MM.1S (cell line): ENCODE measurements around the gene UST.

ENCODE experiments used
- DNase-seq: peaks from one replicate; pipeline ENCODE4 v3.0.0-alpha.2; 2015
- H2AFZ ChIP-seq: fragments of 300-600 bp; sonication (generic); 2 replicates; pipeline ENCODE4 v1.6.0; 2016; ENCODE audit warnings: antibody characterized with exemption, low read length
- H3F3A ChIP-seq: fragments of 300-600 bp; sonication (generic); 2 replicates; pipeline ENCODE4 v1.6.1; 2016; ENCODE audit warnings: mild to moderate bottlenecking, antibody characterized with exemption, low read length, moderate library complexity, mixed read lengths; ENCODE audit not compliant: insufficient read depth
- H3K27ac ChIP-seq: fragments of 300-600 bp; sonication (generic); 2 replicates; pipeline ENCODE4 v1.5.1; 2016; ENCODE audit warnings: mild to moderate bottlenecking, low read length
- H3K27me3 ChIP-seq: fragments of 300-600 bp; sonication (generic); replicated peaks from 2 replicates; pipeline ENCODE4 v1.6.0; 2016; ENCODE audit warnings: low read length; ENCODE audit not compliant: insufficient read depth
- H3K36me3 ChIP-seq: fragments of 300-600 bp; sonication (generic); replicated peaks from 2 replicates; pipeline ENCODE4 v1.6.1; 2016; ENCODE audit warnings: mild to moderate bottlenecking, low read length, mixed read lengths; ENCODE audit not compliant: insufficient read depth
- H3K4me1 ChIP-seq: fragments of 300-600 bp; sonication (generic); 2 replicates; pipeline ENCODE4 v1.6.1; 2016; ENCODE audit warnings: low read length, mixed read lengths
- H3K4me2 ChIP-seq: fragments of 300-600 bp; sonication (generic); 2 replicates; pipeline ENCODE4 v1.6.0; 2016; ENCODE audit warnings: low read depth, low read length
- H3K4me3 ChIP-seq: fragments of 300-600 bp; sonication (generic); 2 replicates; pipeline ENCODE4 v1.5.1; 2016; ENCODE audit warnings: low read length, mixed read lengths
- H3K79me2 ChIP-seq: fragments of 300-600 bp; sonication (generic); 2 replicates; pipeline ENCODE4 v1.6.1; 2016; ENCODE audit warnings: mixed run types, low read length, mixed read lengths
- H3K9ac ChIP-seq: fragments of 300-600 bp; sonication (generic); 2 replicates; pipeline ENCODE4 v1.6.1; 2016; ENCODE audit warnings: low read length, mixed read lengths
- H3K9me2 ChIP-seq: fragments of 300-600 bp; sonication (generic); replicated peaks from 2 replicates; pipeline ENCODE4 v1.6.1; 2016; ENCODE audit warnings: mild to moderate bottlenecking, low read length, mixed read lengths; ENCODE audit not compliant: insufficient read depth
- H3K9me3 ChIP-seq: fragments of 300-600 bp; sonication (generic); replicated peaks from 2 replicates; pipeline ENCODE4 v1.6.1; 2016; ENCODE audit warnings: mild to moderate bottlenecking, low read length, mixed read lengths; ENCODE audit not compliant: insufficient read depth
- H4K20me1 ChIP-seq: fragments of 300-600 bp; sonication (generic); 2 replicates; pipeline ENCODE4 v1.6.1; 2016; ENCODE audit warnings: mild to moderate bottlenecking, low read length, moderate library complexity, mixed read lengths; ENCODE audit not compliant: insufficient read depth
- EZH2 ChIP-seq: fragments of 300-600 bp; sonication (generic); optimal IDR thresholded peaks from 2 replicates; pipeline ENCODE3; 2017; ENCODE audit warnings: low read depth, mild to moderate bottlenecking, antibody characterized with exemption, low read length, mixed read lengths
- EZH2phosphoT487 ChIP-seq: fragments of 300-600 bp; sonication (generic); IDR thresholded peaks from 2 replicates; pipeline ENCODE4 v1.6.1; 2018; ENCODE audit warnings: antibody characterized with exemption, low read length
- TF ChIP-seq, protein P1 (sequence below): fragments of 300-600 bp; sonication (generic); IDR thresholded peaks from 2 replicates; pipeline ENCODE4 v1.5.1; 2016; ENCODE audit warnings: antibody characterized with exemption, low read length, mixed read lengths

Gene UST

DNA sequence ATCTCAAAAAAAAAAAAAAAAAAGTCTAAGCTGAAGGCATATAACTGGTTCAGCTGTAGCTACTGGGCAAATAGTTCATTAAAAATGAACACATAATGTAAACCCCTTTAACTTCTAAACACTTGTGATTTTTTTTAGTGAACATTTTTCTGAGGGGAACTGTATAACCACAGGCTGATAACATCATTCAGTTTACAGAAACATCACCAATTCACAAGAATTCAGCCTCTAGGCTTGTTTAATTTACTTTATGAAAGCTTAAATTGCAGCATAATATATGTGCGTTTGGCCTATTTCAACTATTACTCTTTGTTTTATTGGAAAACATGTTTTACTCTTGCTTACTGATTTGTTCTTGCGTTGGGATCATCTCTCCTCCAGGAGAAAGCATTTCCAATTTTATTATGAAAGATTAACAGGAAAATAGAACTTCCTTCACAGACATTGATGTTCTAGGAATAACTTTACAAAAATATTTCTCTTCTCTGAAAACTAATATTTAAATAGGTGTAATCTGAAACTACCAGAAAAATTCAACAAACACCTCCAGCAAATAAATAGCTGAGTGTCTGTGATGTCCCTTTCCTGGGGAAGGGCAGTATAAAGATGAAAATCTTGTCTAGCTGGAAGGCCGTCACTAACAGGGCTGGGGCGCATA lies 284.5 kb downstream of the UST start:
- Histone ChIP-seq H3K9me3 (no peaks in the 10 kb centered on the region), H3F3A (no peaks in the 10 kb centered on the region), H3K4me2 (no peak overlapping the region), H3K9ac (no peak overlapping the region), H3K4me1 (no peaks in the 10 kb centered on the region), H3K27me3 (no peaks in the 10 kb centered on the region), H3K36me3 (no peaks in the 10 kb centered on the region), H3K27ac (no peak overlapping the region), H4K20me1 (no peaks in the 10 kb centered on the region), H2AFZ (no peak overlapping the region), H3K79me2 (no peaks in the 10 kb centered on the region), H3K4me3 (no peak overlapping the region), H3K9me2 (no peaks in the 10 kb centered on the region)
- DNase-seq, result no peak
- no peak for TF ChIP-seq EZH2phosphoT487

DNA sequence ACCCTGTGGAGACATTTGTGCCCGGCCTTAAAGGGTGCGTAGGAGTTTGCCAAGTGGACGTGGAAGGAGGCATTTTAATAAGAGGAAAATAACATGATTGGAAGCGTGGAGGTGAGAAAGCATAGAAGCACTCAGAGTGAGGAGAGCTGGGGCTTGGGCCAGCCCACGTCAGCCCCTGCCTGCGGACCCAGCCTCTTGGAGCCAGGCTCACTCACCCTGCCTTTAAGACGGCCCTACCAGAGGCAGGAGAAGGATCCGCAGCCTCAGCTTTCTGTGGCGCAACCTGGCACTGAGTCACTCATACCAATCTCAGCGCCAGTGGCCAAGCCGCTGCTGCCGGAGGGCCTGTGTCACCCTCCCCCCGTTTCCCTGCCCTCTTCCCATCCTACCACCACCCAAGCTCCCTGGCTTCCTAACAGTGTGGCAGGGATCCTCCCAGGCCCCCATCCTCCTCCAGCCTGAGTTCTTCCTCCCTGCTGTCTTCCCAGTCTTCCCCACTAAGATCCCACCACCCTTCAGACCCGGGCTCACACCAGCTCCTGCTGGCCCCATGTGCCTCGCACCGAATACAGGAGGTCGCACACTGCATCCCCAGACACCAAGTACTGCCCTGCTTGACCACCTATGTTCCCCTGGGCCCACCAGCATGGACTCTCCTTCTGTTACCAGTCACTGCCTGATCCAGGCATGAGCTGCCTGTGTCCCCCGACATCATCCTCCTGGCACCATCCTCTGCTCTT lies 285.2 kb downstream of the UST start:
- Histone ChIP-seq H3K4me2 (no peak overlapping the region), H3K27me3 (no peaks in the 10 kb centered on the region), H3K27ac (no peak overlapping the region), H3K4me1 (no peaks in the 10 kb centered on the region), H3K9ac (no peak overlapping the region), H2AFZ (no peak overlapping the region), H3K79me2 (no peaks in the 10 kb centered on the region), H3K4me3 (no peak overlapping the region), H3K9me3 (no peaks in the 10 kb centered on the region), H4K20me1 (no peaks in the 10 kb centered on the region), H3F3A (no peaks in the 10 kb centered on the region), H3K36me3 (no peaks in the 10 kb centered on the region), H3K9me2 (no peaks in the 10 kb centered on the region)
- DNase-seq, result no peak
- TF ChIP-seq EZH2phosphoT487 (no peak), EZH2 (no peak)
- TF ChIP-seq, protein P1, sequence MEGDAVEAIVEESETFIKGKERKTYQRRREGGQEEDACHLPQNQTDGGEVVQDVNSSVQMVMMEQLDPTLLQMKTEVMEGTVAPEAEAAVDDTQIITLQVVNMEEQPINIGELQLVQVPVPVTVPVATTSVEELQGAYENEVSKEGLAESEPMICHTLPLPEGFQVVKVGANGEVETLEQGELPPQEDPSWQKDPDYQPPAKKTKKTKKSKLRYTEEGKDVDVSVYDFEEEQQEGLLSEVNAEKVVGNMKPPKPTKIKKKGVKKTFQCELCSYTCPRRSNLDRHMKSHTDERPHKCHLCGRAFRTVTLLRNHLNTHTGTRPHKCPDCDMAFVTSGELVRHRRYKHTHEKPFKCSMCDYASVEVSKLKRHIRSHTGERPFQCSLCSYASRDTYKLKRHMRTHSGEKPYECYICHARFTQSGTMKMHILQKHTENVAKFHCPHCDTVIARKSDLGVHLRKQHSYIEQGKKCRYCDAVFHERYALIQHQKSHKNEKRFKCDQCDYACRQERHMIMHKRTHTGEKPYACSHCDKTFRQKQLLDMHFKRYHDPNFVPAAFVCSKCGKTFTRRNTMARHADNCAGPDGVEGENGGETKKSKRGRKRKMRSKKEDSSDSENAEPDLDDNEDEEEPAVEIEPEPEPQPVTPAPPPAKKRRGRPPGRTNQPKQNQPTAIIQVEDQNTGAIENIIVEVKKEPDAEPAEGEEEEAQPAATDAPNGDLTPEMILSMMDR, result no peak

DNA sequence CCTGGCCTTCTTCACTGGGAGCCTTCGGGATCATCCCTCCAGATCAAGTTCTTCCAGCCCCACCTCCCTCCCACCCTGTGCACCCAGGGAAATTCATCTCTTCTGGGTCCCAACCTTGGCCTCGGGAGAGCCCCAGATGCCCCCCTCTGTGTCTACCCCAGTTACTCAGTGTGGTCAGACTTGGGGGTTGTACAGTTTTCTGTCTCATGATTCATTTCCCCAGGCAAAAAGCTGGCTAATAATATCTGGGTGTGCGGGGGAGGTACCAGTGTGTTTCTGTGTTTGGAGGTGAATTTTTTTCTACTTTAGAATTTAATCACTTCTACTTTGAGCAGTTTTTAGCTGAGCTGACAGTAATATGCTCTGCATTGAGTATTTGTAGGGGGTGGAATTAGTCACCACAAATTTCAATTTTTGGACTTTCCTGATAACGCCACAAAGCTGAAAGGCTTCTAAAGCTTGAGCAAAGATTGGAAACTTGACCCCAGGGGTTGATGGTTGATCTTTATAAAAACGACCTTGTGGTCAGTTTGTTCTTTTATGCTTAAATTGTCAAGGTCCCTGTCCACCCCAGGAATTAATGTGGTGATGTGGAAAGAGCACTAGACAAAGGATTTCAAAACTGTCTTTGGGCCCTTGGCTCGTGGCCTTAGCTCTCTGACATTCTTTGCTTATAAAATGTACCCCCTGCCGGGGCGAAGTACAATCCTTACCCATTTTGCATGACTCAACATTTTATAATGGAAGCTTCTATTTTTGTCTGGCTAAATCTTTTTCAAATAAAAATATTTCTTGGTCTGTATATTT lies 286.0 kb downstream of the UST start:
- Histone ChIP-seq H3F3A (no peaks in the 10 kb centered on the region), H3K4me3 (no peak overlapping the region), H2AFZ (no peak overlapping the region), H3K9ac (no peak overlapping the region), H3K79me2 (no peaks in the 10 kb centered on the region), H3K27me3 (no peaks in the 10 kb centered on the region), H3K4me1 (no peaks in the 10 kb centered on the region), H3K4me2 (no peak overlapping the region), H3K9me2 (no peaks in the 10 kb centered on the region), H3K9me3 (no peaks in the 10 kb centered on the region), H4K20me1 (no peaks in the 10 kb centered on the region), H3K36me3 (no peaks in the 10 kb centered on the region), H3K27ac (no peak overlapping the region)
- no peak for DNase-seq
- TF ChIP-seq EZH2, result no peak
- TF ChIP-seq, protein P1, result no peak
